SK-N-SH treated with all-trans-retinoic acid at 6 μM for 48 hours (cell line): ENCODE data around the gene MYO7A.

ENCODE experiments used
- ATAC-seq: fragments of 200-7000 bp; cut with Tn5 transposase; 3 replicates; pipeline ENCODE4 v1.9.1; 2020; ENCODE audit warnings: mild to moderate bottlenecking, moderate library complexity
- ARNTL ChIP-seq: fragments of 450-650 bp; formaldehyde crosslinking; IDR thresholded peaks from 2 replicates; pipeline ENCODE4 v1.5.0; 2020; ENCODE audit warnings: low read depth, mild to moderate bottlenecking, moderate library complexity, borderline replicate concordance
- BACH2 ChIP-seq: fragments of 250-450 bp; sonication (Bioruptor Pico); IDR thresholded peaks from 2 replicates; pipeline ENCODE4 v1.9.0; 2021; ENCODE audit warnings: mild to moderate bottlenecking, borderline replicate concordance
- CREB5 ChIP-seq: fragments of 250-450 bp; sonication (Bioruptor Pico); IDR thresholded peaks from 2 replicates; pipeline ENCODE4 v1.5.1; 2020; ENCODE audit warnings: low read depth, mild to moderate bottlenecking, moderate library complexity
- ESRRG ChIP-seq: fragments of 250-450 bp; sonication (Bioruptor Pico); IDR thresholded peaks from 2 replicates; pipeline ENCODE4 v1.6.1; 2021; ENCODE audit warnings: mild to moderate bottlenecking
- ISL1 ChIP-seq: fragments of 250-450 bp; sonication (Bioruptor Pico); IDR thresholded peaks from 2 replicates; pipeline ENCODE4 v2.1.2; 2022; ENCODE audit warnings: mild to moderate bottlenecking, moderate library complexity
- OSR1 ChIP-seq: fragments of 250-450 bp; sonication (Bioruptor Pico); IDR thresholded peaks from 2 replicates; pipeline ENCODE4 v1.8.0; 2022; ENCODE audit warnings: moderate library complexity, mild to moderate bottlenecking, inconsistent platforms
- PATZ1 ChIP-seq: fragments of 250-450 bp; sonication (Bioruptor Pico); IDR thresholded peaks from 2 replicates; pipeline ENCODE4 v1.8.0; 2020; ENCODE audit warnings: mild to moderate bottlenecking, moderate library complexity, borderline replicate concordance
- PPARA ChIP-seq: fragments of 250-450 bp; sonication (Bioruptor Pico); IDR thresholded peaks from 2 replicates; pipeline ENCODE4 v1.5.0; 2020; ENCODE audit warnings: mild to moderate bottlenecking, borderline replicate concordance
- RARB ChIP-seq: fragments of 250-450 bp; sonication (Bioruptor Pico); IDR thresholded peaks from 2 replicates; pipeline ENCODE4 v1.8.0; 2021; ENCODE audit warnings: mild to moderate bottlenecking, moderate library complexity
- SNAI2 ChIP-seq: fragments of 250-450 bp; sonication (Bioruptor Pico); IDR thresholded peaks from 2 replicates; pipeline ENCODE4 v1.5.0; 2020; ENCODE audit warnings: mild to moderate bottlenecking, moderate library complexity
- TCF4 ChIP-seq: fragments of 250-450 bp; sonication (Bioruptor Pico); IDR thresholded peaks from 2 replicates; pipeline ENCODE4 v1.8.0; 2021; ENCODE audit warnings: mild to moderate bottlenecking, moderate library complexity, borderline replicate concordance
- TOX ChIP-seq: fragments of 250-450 bp; sonication (Bioruptor Pico); IDR thresholded peaks from 2 replicates; pipeline ENCODE4 v1.8.0; 2021; ENCODE audit warnings: mild to moderate bottlenecking, moderate library complexity, borderline replicate concordance
- ZC3H10 ChIP-seq: fragments of 250-450 bp; sonication (Bioruptor Pico); IDR thresholded peaks from 2 replicates; pipeline ENCODE4 v1.5.1; 2021; ENCODE audit warnings: mild to moderate bottlenecking, moderate library complexity
- ZFP3 ChIP-seq: fragments of 250-450 bp; sonication (Bioruptor Pico); IDR thresholded peaks from 2 replicates; pipeline ENCODE4 v1.5.0; 2020; ENCODE audit warnings: mild to moderate bottlenecking, moderate library complexity
- ZFP30 ChIP-seq: fragments of 450-650 bp; formaldehyde crosslinking; IDR thresholded peaks from 2 replicates; pipeline ENCODE4 v1.5.0; 2022; ENCODE audit warnings: mild to moderate bottlenecking, moderate library complexity
- ZNF565 ChIP-seq: fragments of 450-650 bp; formaldehyde crosslinking; conservative IDR thresholded peaks from 2 replicates; pipeline ENCODE4 v1.5.0; 2020; ENCODE audit warnings: low read depth, mild to moderate bottlenecking, moderate library complexity
- ZNF70 ChIP-seq: fragments of 450-650 bp; formaldehyde crosslinking; IDR thresholded peaks from 2 replicates; pipeline ENCODE4 v1.5.0; 2020; ENCODE audit warnings: mild to moderate bottlenecking, moderate library complexity
- TF ChIP-seq, protein P1 (sequence below): fragments of 250-450 bp; sonication (Bioruptor Pico); IDR thresholded peaks from 2 replicates; pipeline ENCODE4 v1.5.1; 2021; ENCODE audit warnings: mild to moderate bottlenecking, moderate library complexity
- TF ChIP-seq, protein P2 (sequence below): fragments of 250-450 bp; sonication (Bioruptor Pico); IDR thresholded peaks from 2 replicates; pipeline ENCODE4 v1.8.0; 2021; ENCODE audit warnings: low read depth, mild to moderate bottlenecking, moderate library complexity, borderline replicate concordance

Gene MYO7A

DNA sequence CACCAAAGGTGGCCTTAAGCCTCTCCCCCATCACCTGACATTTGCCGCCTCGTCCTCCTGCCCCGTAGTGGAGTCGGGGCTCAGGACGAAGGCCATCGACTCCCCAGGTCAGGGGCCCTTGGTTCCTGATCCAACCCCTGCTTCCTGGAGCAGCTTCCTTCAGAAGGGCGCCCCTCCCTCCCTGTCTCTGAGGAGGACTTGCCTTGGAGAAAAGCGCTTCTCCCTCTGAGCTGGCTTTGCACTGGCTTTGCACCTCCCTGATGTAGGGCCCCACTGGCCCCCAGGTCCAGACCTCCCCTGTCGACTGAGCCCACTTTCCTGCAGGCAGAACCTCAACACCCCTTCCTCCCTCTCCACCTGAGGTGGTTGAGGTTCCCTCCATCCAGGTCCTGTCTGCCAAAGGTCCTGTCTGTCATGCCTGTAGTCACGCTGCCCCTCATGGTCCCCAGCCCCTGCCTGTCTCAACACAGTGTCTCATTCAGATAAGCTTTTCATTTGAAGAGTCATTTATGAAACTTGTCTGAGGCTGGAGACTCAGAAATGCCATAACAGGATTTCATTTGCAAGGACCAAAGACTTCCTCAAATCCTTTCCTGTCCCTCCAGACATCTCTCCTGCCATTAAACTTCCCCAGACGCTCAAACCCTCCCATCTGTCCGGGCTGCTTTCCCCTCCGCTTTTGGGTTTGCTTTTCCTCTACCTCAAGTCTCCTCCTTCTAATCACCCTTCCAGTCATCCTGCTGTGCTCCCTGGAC is 78.4 kb downstream of the MYO7A start:
- TF ChIP-seq TOX (CRISPR knock-in tag): no peak
- no peak for TF ChIP-seq ZNF565 (CRISPR knock-in tag)
- TF ChIP-seq ZFP30 (CRISPR knock-in tag): no peak
- TF ChIP-seq, protein P1, sequence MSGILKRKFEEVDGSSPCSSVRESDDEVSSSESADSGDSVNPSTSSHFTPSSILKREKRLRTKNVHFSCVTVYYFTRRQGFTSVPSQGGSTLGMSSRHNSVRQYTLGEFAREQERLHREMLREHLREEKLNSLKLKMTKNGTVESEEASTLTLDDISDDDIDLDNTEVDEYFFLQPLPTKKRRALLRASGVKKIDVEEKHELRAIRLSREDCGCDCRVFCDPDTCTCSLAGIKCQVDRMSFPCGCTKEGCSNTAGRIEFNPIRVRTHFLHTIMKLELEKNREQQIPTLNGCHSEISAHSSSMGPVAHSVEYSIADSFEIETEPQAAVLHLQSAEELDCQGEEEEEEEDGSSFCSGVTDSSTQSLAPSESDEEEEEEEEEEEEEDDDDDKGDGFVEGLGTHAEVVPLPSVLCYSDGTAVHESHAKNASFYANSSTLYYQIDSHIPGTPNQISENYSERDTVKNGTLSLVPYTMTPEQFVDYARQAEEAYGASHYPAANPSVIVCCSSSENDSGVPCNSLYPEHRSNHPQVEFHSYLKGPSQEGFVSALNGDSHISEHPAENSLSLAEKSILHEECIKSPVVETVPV: no peak
- no peak for TF ChIP-seq RARB (CRISPR knock-in tag)
- no peak for TF ChIP-seq ZNF70 (CRISPR knock-in tag)
- TF ChIP-seq TCF4: no peak
- no peak for ATAC-seq

- TF ChIP-seq CREB5 (no peak), RARB (CRISPR knock-in tag) (no peak), ZNF565 (CRISPR knock-in tag) (no peak), ISL1 (no peak), TCF4 (no peak), SNAI2 (CRISPR knock-in tag) (no peak)
- TF ChIP-seq, protein P2, sequence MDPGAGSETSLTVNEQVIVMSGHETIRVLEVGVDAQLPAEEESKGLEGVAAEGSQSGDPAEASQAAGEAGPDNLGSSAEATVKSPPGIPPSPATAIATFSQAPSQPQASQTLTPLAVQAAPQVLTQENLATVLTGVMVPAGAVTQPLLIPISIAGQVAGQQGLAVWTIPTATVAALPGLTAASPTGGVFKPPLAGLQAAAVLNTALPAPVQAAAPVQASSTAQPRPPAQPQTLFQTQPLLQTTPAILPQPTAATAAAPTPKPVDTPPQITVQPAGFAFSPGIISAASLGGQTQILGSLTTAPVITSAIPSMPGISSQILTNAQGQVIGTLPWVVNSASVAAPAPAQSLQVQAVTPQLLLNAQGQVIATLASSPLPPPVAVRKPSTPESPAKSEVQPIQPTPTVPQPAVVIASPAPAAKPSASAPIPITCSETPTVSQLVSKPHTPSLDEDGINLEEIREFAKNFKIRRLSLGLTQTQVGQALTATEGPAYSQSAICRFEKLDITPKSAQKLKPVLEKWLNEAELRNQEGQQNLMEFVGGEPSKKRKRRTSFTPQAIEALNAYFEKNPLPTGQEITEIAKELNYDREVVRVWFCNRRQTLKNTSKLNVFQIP (CRISPR knock-in tag): no peak
- no peak; the same call in 2 of the 3 replicates for ATAC-seq
Observed at GRCh38 chr11:77207019-77207485, 79.0 kb downstream of the MYO7A start.

DNA sequence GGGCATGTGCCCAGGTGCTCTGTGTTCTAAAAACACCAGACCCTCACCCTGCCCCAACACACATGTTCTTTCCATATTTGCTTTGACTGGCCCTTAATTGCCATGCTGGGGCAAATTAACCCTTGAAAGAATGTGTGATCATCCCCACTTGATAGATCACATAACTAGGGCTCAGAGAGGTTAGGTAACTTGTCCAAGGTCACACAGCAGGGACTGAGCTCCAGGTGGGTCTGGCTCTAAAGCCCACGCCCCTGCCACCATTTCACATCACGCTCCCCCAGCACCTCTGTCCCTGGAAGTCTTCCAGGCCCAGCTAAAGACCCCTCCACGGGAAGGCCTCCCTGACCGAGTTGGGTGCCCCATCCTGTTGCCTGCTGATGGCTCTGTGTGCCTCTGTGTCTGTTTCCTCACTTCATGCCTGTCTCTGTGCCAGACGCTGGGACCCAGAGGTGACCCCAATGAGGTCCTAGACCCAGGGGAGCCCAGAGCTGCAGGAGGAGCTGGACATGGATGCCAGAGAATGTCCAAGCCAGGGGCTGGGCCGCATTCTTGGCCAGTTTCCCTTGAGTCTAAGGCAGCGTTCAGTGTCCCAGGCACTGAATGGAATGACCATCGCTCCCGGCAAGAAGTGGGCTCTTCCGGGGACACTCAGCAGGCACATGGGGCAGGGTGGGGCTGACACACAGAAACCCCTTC is 79.7 kb downstream of the MYO7A start:
- no peak for TF ChIP-seq ESRRG (CRISPR knock-in tag)
- no peak for TF ChIP-seq PATZ1 (CRISPR knock-in tag)
- TF ChIP-seq PPARA (CRISPR knock-in tag): no peak
- no peak for TF ChIP-seq RARB (CRISPR knock-in tag)
- no peak for TF ChIP-seq CREB5
- no peak for TF ChIP-seq ISL1
- TF ChIP-seq ARNTL (CRISPR knock-in tag): no peak
- no peak for TF ChIP-seq OSR1 (CRISPR knock-in tag)
- TF ChIP-seq, protein P2 (CRISPR knock-in tag): no peak
- no peak for TF ChIP-seq ZC3H10 (CRISPR knock-in tag)
- TF ChIP-seq BACH2 (CRISPR knock-in tag): no peak
- TF ChIP-seq ZFP3: no peak
- ATAC-seq: no peak
